ENCODE measurements around the gene CD151.

CD151 gene

DNA sequence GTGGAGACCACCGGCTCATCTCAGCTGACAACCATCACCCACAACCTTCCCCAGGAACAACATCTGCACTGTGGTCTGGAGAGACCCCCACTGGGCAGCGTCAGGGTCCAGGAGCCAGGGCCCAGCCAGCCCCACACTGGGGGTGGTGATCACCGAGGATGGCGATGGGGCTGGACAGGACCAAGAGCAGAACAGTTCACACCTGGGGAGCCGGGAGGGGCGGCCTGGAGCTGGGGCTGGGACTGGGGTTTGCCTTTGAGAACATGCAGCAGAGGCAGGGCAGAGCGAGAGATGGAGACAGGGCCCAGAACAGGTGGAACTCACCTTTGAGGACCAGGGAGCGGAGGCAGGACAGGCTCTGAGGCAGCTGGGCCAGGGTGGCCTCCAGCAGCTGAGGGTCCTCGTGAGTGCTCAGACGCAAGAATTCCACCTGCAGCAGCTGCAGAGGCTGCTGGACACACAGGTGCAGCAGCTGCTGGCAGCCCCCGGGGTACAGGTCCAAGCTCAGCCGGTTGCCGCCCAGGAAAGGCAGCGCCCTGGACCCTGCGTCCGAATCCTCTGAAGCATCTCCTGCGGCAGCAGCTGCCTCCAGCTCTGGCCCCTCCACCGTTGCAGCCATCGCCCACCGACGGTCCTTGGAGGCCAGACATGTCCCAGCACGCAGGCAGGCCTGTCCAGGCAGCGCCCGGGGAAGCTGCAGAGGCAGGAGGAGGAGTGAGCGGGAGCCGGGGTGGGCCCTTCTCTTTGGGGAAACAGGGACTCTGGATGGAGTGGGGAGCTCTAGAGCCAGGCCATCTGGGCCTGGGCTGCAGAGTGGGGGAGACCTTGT lies 28.8 kb upstream of the CD151 start:
- peak; percentile 50 for DNase-seq
- no peaks in the 10 kb centered on the region for H3K27me3 ChIP-seq (ENCODE audit: insufficient read depth, low read depth, severe bottlenecking)
- H3K27ac ChIP-seq, result peak overlapping the region; percentile 97
- H3K4me3 ChIP-seq (ENCODE audit: low read depth, low read length), result peak overlapping the region; percentile 94
- peaks cover 47% of the 10 kb centered on the region for H3K36me3 ChIP-seq
- TF ChIP-seq CTCF (IDR thresholded peaks at IDR 0.05; ENCODE audit: low read depth, low read length), result no peak
- H3K9me3 ChIP-seq (ENCODE audit: severe bottlenecking), result no peaks in the 10 kb centered on the region

DNA sequence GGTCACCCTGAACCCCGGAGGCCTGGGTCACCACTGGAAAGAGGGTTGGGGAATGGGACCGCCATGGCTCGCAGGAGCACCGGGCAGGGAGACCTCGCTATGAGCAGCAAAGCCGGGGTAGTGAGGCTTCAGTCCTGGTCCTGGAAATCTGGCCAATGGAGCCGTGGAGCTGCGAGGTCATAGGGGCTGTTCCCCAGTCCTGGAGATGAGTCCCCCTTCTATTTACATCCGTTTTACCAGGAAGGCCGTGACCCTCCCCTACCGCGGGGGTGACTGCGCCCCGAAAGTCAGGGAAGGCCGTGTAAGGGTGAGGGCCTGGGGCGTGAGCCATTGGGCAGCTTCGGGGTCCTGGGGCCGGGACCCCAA lies 28.2 kb upstream of the CD151 start:
- Histone ChIP-seq H3K27ac (peak overlapping the region; percentile 97), H3K27me3 (ENCODE audit: insufficient read depth, low read depth, severe bottlenecking) (no peaks in the 10 kb centered on the region), H3K36me3 (peaks cover 47% of the 10 kb centered on the region), H3K9me3 (ENCODE audit: severe bottlenecking) (no peaks in the 10 kb centered on the region), H3K4me3 (ENCODE audit: low read depth, low read length) (peak overlapping the region; percentile 94)
- no peak for TF ChIP-seq CTCF (IDR thresholded peaks at IDR 0.05; ENCODE audit: low read depth, low read length)
- DNase-seq, result no peak

GRCh38 chr11:808427-809286 lies 24.1 kb upstream of the CD151 start:
- Histone ChIP-seq H3K4me3 (ENCODE audit: low read depth, low read length) (peak overlapping the region; percentile 64), H3K9me3 (ENCODE audit: severe bottlenecking) (no peaks in the 10 kb centered on the region), H3K36me3 (peaks cover 38% of the 10 kb centered on the region), H3K27ac (peak overlapping the region; percentile 100), H3K27me3 (ENCODE audit: insufficient read depth, low read depth, severe bottlenecking) (no peaks in the 10 kb centered on the region)
- no peak for DNase-seq
- no peak for TF ChIP-seq CTCF (IDR thresholded peaks at IDR 0.05; ENCODE audit: low read depth, low read length)

- peak; percentile 96 for DNase-seq
- Histone ChIP-seq H3K9me3 (ENCODE audit: severe bottlenecking) (no peaks in the 10 kb centered on the region), H3K36me3 (peaks cover 41% of the 10 kb centered on the region), H3K4me3 (ENCODE audit: low read depth, low read length) (peak within 1 kb of the TSS; percentile 64), H3K27ac (peak within 1 kb of the TSS; percentile 100), H3K27me3 (ENCODE audit: insufficient read depth, low read depth, severe bottlenecking) (no peaks in the 10 kb centered on the region)
- no peak for TF ChIP-seq CTCF (IDR thresholded peaks at IDR 0.05; ENCODE audit: low read depth, low read length)
Measured at GRCh38 chr11:809287-810039, 23.3 kb upstream of the CD151 start, which contains the start of gene RPLP2. TSS of gene RPLP2 (plus strand) at chr11:809967. CDS start at chr11:810235, 268 bp downstream.

DNA sequence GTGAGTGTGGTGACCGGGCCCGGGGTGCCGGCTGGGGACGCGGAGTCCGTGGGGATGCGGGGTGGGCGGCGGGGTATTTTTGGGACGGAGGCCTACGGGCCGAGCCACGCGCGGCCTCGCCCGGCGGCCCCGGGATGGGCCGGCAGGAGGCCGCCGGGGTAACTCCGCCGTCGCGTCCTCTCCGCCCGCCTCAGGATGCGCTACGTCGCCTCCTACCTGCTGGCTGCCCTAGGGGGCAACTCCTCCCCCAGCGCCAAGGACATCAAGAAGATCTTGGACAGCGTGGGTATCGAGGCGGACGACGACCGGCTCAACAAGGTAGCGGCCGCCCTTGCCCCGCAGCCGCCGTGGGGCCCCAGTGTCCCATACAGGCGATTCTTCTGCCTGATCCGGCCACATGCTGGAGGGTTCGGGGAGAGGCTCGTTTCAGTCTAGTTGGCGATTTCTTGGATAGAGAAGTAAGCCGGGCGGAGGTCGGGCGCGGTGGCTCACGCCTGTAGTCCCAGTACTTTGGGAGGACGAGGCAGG lies 22.6 kb upstream of the CD151 start:
- peaks cover 43% of the 10 kb centered on the region for H3K36me3 ChIP-seq
- H3K27me3 ChIP-seq (ENCODE audit: insufficient read depth, low read depth, severe bottlenecking), result no peaks in the 10 kb centered on the region
- H3K4me3 ChIP-seq (ENCODE audit: low read depth, low read length), result peak overlapping the region; percentile 64
- H3K9me3 ChIP-seq (ENCODE audit: severe bottlenecking), result no peaks in the 10 kb centered on the region
- DNase-seq, result no peak
- peak overlapping the region; percentile 100 for H3K27ac ChIP-seq
- no peak for TF ChIP-seq CTCF (IDR thresholded peaks at IDR 0.05; ENCODE audit: low read depth, low read length)
